ENCODE measurements around the gene CEP20.
"Not testable (repeated sequence)": the region's sequence is repeated elsewhere in the genome, so short reads cannot be mapped to it uniquely, and the experiment has no call there.

The CEP20 gene

DNA sequence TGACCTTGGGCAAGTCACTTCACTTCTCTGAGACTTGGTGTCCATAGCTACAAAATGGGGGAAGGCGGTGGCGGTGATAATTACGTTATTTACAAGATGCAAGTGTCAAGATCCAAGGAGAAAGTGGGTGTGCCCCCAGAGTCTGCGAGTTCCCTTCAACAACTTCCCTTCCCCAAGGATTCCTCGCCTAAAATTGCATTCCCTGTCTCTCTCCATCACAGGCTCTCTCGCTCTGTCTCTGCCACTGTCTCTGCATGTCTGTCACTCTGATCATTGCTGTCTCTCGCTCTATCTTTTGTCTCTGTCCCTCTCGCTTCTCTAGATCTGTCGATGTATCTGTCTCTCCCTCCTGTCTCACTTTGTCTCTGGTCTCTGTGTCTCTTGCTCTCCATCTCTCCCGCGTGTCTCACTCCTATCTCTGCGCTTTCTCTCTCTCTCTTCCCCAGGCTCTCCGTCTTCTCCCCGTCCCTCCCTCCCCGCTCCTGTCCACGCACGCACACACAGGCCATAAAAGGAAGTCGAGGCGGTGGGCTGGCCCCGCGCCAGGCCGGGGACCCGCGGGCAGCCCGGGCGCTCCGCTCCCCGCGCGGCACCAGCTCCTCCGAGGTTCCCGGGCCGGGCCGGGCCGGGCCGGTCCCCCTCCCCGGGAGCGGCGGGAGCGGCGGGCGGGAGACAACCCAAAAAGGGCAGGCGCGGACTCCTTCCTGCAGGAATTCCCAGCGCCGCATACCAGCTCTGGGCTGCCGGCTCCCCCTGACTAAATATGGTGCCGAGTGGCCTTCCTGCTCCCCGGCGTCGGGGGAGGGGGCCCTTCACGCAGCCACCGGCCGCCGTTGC lies 30.5 kb downstream of the CEP20 start:
- DNase-seq (ENCODE audit: low read depth): no peak

DNA sequence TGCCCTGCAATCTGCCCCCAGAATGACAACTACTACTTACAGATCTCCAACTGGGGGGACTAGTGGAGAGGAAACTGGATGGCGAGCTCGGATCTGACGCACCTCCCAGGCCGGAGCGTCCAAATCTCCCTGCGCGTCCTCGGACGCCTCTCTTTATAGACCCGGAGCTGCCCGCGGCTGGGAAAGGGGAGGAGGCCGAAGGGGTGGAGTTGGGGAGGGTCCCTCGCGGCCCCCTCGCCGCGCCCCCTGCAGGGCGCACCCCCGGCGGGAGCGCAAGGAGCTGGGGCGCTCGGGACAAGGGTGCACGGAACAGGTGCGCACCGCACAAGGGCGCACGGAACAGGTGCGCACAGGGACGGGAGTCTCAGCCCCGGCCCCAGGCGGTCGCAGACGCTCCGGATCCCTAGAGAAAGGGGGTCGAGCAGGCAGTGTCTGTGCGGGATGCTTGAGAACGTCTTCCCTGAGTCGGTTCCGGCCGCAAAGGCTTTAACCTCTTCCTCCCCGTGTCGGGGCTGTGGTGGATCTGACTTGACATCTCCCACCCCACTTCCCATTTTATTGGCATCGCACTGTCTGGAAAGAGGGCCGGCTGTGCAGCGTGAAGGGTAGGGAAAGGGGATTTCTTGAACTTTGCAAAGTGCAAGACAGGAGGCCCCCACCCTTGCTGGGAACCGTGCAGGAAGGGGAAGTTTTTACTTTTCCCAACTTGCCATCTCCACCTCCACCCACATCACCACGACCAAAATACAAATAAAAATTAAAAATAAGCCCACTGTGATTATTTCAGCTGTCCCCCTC lies 31.3 kb downstream of the CEP20 start, which contains the start of gene MYH11:
MYH11 (minus strand) TSS at position 128 of the 798 bp plus-strand sequence. CDS start 18,776 bp downstream, outside the sequence.
- no peak for DNase-seq (ENCODE audit: low read depth)

DNA sequence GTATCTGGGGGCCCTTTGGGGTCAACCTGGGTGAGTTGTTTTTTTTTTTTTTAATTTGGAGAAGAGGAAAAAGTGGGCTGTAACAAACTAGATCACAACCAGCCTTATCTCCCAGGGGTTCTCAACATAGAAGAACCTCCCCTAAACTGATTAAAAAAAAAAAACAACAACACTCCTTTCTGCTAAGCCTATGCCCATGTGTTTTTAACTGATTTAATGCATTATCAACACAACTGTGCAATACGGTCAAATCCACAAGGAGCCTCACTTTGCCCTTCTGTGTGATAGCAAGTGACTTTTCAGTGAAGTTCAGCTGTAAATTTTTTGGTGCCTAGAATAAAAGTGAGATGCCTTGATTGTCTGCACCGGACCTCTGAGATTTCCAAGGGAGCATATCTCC lies 32.2 kb downstream of the CEP20 start:
- DNase-seq (ENCODE audit: low read depth): no peak

DNA sequence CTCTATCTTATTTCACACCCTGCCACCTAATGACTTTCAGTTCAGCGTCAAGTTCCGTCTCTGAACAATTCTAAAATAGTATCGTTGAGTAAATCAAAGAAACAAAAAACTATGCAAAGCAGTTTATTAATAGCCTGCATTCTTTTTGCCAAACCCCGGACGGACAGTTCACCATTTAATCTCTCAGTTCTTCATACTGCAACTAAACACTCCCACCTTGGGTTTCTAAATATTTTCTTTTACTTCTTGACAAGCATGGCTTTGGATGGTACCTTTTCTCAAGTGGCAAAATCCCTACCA lies 32.7 kb downstream of the CEP20 start:
- DNase-seq (ENCODE audit: low read depth): no peak

DNA sequence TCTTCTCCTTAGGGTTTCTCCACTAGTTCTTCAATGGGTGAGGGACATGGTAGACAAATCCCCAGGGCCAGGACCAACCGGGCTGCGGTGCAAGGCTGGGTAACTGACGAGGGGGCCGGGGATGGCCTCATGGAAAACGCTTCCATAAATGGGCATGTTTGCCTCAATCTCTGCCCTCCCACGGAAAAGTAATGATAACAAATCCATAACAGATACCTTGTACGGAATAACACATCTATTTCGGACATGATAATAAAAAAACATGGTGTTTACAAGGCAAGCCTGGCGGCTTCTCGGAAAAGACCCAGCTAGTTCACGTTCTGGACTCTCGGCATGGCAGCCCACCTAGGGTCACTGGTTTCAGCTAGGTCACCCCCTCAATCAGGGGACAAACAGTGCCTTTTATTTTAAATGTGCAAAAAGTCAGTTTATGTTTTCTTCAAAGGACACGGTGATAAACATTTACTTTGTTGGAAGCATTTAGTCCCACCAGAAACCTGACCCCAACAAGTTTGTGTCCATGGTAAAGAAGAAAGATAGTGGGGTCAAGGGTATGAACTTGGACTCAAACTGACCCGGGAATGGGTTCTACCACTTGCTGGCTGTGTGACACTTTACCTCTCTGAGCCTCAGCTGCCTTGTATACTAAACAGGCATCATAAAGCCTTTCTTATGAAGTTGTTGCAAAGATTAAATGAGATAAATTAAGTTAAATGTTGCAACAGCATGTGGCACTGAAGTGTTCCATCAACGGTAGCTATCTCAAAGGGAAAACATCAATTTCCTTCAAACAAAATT lies 33.3 kb downstream of the CEP20 start:
- no peak for DNase-seq (ENCODE audit: low read depth)

DNA sequence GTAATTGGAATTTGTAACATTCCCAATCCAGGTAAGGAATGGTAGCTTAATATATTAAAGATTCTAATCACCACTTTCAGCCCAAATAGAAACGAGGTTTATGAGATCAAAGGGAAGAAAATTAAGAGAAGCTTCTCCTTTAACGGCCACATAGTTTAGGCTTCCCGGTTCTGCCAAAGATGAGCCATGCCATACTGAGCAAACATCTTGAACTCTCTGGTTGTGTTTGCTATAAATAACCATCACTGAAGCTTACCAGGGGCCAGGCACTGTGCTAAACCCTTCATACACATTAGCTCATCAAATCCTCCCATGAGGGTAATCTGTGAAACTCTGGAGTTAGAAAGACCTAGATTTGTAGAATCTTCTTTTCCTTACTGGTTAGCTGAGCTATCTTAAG lies 34.3 kb downstream of the CEP20 start:
- no peak for DNase-seq (ENCODE audit: low read depth)

- no peak for DNase-seq (ENCODE audit: low read depth)
Observed at GRCh38 chr16:15853021-15853420, 35.4 kb downstream of the CEP20 start.

- not testable (repeated sequence) for DNase-seq (ENCODE audit: low read depth)
Observed at GRCh38 chr16:15850555-15850954, 37.8 kb downstream of the CEP20 start.

GRCh38 chr16:15849209-15849981 lies 39.0 kb downstream of the CEP20 start:
- no peak for DNase-seq (ENCODE audit: low read depth)

- no peak for DNase-seq (ENCODE audit: low read depth)
Observed at GRCh38 chr16:15847611-15848175, 40.7 kb downstream of the CEP20 start.

DNA sequence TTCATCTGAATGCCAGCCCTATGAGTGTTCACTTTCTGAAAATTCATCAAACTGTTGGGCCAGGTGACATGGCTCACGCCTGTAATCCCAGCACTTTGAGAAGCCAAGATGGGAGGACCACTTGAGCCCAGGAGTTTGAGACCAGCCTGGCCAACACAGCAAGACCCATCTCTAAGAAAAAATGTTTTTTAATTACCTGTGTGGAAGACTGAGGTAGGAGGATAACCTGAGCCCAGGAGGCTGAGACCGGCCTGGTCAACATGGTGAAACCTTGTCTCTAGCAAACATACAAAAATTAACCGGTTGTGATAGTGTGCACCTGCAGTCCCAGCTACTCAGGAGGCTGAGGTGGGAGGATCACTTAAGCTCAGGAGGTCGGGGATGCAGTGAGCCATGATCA lies 41.9 kb downstream of the CEP20 start:
- no peak for DNase-seq (ENCODE audit: low read depth)

DNA sequence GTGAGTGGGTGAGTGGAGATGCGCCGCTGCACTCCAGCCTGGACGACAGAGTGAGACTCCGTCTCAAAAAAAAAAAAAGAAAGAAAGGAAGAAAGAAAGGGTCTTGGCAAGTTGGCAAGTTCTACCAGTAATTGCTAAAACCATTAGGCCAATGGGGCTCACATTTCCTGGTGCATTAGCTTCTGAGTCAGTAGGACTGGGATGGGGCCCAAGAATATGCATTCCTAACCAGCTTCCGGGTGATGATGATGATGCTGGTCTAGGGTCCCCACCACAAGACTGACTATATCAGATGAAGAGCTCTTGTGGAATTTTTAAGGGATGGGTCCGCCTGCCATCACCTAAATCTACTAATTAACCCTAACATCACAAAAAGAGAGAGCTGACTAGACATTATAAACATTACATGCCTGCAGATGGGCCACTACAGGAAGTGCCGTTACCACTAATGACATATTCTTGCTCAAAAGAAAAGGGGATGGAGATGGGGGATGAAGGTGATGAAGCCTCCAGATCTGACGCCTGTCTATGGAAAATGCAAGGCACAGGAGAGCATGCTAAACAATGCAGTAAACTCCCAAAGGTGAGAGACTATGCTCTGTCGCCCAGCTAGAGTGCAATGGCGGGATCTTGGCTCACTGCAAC lies 44.6 kb downstream of the CEP20 start:
- DNase-seq (ENCODE audit: low read depth): no peak

GRCh38 chr16:15839204-15839603 lies 49.2 kb downstream of the CEP20 start:
- not testable (repeated sequence) for DNase-seq (ENCODE audit: low read depth)

- no peak for DNase-seq (ENCODE audit: low read depth)
Observed at GRCh38 chr16:15837761-15838160, 50.6 kb downstream of the CEP20 start.

- DNase-seq (ENCODE audit: low read depth): no peak
Observed at GRCh38 chr16:15836965-15837611, 51.3 kb downstream of the CEP20 start.

GRCh38 chr16:15836074-15836473 lies 52.3 kb downstream of the CEP20 start:
- DNase-seq (ENCODE audit: low read depth): no peak

DNA sequence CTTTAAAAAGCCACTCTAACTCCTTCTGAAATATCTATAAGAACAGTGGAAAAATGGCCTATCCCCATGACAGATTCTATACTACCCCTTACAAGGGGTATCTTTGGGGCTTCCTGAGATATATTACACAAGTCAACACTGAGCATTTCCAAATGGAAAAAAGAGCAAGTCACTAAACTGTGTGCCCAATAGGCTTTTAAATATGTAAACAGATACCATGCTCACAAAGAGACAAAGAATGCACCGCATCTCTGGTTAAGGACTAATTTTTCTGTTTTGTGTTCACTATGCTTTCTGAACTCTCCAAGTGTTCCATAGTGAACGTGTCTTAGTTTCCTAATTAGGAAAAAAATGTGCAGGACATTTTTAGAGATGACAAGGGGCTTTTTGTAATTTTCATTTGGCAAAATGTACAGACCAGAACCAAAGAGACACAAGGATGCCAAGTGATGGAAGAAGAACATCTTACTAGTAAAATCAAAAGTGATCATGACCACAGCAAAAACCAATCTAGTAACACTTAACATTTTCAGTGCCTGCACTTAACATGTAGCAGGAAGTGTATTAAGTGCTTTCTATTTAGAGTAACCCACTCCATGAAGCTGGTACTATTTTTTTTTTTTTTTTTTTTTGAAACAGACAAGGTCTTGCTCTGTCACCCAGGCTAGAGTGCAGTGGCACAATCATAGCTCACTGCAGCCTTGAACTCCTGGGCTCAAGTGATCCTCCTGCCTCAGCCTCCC lies 53.1 kb downstream of the CEP20 start:
- DNase-seq (ENCODE audit: low read depth): no peak

DNA sequence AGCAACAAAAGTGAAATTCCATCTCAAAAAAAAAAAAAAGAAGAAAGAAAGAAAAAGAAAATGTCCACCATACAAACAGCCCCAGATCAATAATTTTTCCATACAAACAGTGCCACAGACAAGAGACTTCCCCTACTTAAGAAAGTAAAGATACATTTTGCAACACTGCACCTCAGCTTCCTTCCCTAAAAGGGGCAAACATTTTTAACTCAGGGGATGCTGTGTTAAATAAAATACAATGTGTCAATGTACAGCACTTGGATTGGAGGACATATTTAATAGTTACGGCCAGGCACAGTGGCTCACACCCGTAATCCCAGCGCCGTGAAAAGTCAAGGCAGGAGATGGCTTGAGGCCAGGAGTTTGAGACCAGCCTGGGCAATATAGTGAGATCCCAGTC lies 53.9 kb downstream of the CEP20 start:
- no peak for DNase-seq (ENCODE audit: low read depth)

DNA sequence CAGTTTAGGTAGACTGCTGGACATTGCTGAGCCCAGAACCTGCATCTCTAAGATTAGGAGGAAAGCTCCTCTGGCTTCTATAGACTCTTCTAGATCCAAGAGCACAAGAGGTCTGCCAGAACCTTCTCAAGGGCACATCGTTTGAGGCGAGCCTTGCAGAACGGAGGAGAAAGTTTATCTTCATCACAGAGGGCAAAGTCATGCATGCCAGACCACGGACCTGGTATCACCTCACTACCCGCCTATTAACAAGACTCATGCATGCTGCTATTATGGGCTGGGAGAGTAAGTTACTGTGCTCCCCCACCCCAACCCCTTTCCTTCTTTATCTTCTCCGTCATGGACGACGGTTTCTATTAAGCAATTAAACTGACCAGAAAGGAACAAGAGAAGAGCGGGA lies 54.9 kb downstream of the CEP20 start:
- no peak for DNase-seq (ENCODE audit: low read depth)

DNA sequence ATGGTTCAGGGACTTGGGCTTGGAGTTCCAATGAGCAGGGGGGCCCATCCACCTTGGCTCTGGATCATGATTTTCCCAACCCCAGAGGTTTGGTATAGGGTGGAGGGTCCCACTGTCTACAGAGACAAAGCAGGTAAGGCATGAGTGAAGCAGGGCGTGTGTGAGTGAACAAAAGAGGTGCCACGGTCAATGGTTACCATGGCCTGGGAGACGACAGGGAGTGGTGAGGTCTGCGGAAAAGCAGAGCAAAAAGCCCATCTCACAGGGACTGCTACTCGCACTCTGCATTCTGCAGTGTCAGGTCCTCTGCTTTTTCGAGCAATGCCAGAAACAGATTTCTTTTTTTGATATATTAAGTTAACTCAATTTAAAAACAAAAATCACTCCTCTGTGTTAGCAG lies 56.2 kb downstream of the CEP20 start:
- DNase-seq (ENCODE audit: low read depth): no peak
